ENCODE data around the gene BST2.

DNA sequence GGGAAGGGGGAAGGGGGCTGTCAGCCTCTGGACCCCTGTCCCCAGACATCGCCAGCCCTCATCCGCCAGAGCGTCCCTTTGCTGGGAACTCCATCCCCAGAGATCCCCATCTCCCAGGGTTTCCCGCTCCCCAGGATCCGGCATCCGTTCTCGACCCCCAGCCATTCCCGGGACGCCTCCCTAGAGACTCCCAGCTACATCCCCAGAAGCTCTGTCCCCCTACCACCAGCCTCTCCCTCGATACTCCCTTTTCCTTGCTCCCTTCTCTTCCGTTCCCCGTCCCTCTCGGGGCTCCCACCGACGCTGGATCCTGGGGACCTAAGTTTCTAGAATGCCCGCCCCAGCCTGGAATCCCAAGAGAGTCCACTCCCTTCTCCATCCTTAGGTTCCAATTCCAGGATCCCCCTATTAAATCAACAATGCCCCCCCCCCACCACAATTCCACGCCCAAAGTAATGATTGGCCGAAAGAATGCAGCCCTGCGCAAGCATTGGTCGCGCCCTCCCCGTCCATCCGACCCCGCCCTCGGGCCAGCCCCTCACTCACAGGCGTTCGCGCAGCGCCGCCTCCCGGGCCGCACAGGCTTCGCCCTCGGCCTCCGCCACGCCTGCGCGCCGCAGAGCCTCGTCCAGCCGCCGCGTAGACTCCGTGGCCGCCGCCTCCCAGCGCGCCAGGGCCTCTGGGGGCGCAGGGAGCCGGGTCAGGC lies 14.6 kb downstream of the BST2 start:
- TF ChIP-seq, protein P1, sequence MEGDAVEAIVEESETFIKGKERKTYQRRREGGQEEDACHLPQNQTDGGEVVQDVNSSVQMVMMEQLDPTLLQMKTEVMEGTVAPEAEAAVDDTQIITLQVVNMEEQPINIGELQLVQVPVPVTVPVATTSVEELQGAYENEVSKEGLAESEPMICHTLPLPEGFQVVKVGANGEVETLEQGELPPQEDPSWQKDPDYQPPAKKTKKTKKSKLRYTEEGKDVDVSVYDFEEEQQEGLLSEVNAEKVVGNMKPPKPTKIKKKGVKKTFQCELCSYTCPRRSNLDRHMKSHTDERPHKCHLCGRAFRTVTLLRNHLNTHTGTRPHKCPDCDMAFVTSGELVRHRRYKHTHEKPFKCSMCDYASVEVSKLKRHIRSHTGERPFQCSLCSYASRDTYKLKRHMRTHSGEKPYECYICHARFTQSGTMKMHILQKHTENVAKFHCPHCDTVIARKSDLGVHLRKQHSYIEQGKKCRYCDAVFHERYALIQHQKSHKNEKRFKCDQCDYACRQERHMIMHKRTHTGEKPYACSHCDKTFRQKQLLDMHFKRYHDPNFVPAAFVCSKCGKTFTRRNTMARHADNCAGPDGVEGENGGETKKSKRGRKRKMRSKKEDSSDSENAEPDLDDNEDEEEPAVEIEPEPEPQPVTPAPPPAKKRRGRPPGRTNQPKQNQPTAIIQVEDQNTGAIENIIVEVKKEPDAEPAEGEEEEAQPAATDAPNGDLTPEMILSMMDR (IDR thresholded peaks at IDR 0.05 in 2 of 3, conservative IDR thresholded peaks at IDR 0.05 in 1 of 3; ENCODE audit: insufficient read depth in 2 of 3, low read depth in 1 of 3, low read length in 3 of 3), result peak; percentile 79 to 96 (median 90)
- no peak for TF ChIP-seq RFX1 (IDR thresholded peaks at IDR 0.05)
- TF ChIP-seq ZNF124 (CRISPR knock-in tag; IDR thresholded peaks at IDR 0.05), result no peak
- TF ChIP-seq, protein P2, sequence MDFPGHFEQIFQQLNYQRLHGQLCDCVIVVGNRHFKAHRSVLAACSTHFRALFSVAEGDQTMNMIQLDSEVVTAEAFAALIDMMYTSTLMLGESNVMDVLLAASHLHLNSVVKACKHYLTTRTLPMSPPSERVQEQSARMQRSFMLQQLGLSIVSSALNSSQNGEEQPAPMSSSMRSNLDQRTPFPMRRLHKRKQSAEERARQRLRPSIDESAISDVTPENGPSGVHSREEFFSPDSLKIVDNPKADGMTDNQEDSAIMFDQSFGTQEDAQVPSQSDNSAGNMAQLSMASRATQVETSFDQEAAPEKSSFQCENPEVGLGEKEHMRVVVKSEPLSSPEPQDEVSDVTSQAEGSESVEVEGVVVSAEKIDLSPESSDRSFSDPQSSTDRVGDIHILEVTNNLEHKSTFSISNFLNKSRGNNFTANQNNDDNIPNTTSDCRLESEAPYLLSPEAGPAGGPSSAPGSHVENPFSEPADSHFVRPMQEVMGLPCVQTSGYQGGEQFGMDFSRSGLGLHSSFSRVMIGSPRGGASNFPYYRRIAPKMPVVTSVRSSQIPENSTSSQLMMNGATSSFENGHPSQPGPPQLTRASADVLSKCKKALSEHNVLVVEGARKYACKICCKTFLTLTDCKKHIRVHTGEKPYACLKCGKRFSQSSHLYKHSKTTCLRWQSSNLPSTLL (IDR thresholded peaks at IDR 0.05), result no peak
- TF ChIP-seq ZNF175 (CRISPR knock-in tag; IDR thresholded peaks at IDR 0.05; ENCODE audit: low read depth), result no peak
- peak in 2 of 3 experiments; percentile 21 to 74 for TF ChIP-seq YY1 (IDR thresholded peaks at IDR 0.05; ENCODE audit: borderline replicate concordance in 1 of 3, control insufficient read depth in 1 of 3, extremely low read depth in 1 of 3, insufficient read depth in 3 of 3, insufficient read length in 1 of 3, insufficient replicate concordance in 2 of 3, low read depth in 1 of 3, low read length in 2 of 3)
- no peak for TF ChIP-seq SMAD3 (CRISPR knock-in tag; conservative IDR thresholded peaks at IDR 0.05)
- no peak for TF ChIP-seq TAF1 (IDR thresholded peaks at IDR 0.05; ENCODE audit: control insufficient read depth, extremely low read depth, insufficient read depth, low read length, severe bottlenecking)
- TF ChIP-seq, protein P3, sequence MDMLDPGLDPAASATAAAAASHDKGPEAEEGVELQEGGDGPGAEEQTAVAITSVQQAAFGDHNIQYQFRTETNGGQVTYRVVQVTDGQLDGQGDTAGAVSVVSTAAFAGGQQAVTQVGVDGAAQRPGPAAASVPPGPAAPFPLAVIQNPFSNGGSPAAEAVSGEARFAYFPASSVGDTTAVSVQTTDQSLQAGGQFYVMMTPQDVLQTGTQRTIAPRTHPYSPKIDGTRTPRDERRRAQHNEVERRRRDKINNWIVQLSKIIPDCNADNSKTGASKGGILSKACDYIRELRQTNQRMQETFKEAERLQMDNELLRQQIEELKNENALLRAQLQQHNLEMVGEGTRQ (CRISPR knock-in tag; IDR thresholded peaks at IDR 0.05), result no peak
- no peak for TF ChIP-seq EZH2 (IDR thresholded peaks at IDR 0.05; ENCODE audit: borderline replicate concordance, low read depth, low read length)
- TF ChIP-seq SREBF1 (IDR thresholded peaks at IDR 0.05; ENCODE audit: borderline replicate concordance, low read depth, low read length), result no peak
- TF ChIP-seq BCL6 (CRISPR knock-in tag; IDR thresholded peaks at IDR 0.05), result no peak
- TF ChIP-seq ZZZ3 (IDR thresholded peaks at IDR 0.05), result no peak
- TF ChIP-seq SMC3 (conservative IDR thresholded peaks at IDR 0.05; ENCODE audit: insufficient read depth, low read depth, low read length), result peak; percentile 43; the same call in 1 of the 2 replicates
